Measurements from ENCODE around the gene PNLIP. TPM values are rescaled to one million over a fixed set of nuclear protein-coding genes. Genes with fewer than 3 reads are reported as not detected.

The PNLIP gene
- total RNA-seq, 1 donor from 2014 or later = 3.1 TPM

DNA sequence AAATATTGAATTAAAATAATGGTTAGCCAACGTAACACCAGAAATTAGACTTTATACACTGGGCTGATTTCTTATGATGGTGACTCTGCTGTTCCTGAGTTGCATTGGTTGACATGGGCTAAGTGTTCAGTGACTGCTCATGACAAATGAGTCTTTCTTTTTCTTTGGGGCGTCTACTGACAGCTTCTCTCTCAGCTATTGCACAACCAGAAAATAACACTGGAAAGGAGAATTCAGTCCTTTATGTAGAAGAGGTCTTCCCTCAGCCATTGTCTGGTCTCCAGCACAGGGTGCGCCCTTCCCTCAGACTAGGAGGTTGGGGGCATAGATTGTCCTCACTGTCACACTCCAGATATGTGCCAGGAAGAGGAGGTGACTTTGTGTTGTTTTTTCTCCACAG, 21.6 kb downstream of the PNLIP start:
- ATAC-seq = no peak
- DNase-seq (ENCODE audit: low spot score) = no peak

DNA sequence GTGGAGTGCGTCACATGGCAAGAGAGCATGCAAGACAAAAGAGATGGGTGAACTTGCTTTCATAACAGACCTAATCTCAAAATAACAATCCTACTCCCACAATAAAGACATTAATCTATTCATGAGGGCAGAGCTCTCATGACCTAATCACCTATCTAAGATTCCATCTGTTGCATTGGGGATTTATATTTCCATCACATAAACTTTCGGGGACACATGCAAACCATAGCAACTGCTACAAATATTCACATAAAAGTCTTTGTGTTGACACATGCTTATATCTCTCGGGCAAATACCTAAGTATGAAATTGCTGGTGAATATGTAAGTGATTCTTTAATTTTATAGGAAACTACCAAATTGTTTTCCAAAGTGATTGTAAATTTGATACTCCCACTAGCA, 29.1 kb downstream of the PNLIP start:
- no peak for ATAC-seq
- DNase-seq (ENCODE audit: low spot score) = no peak

DNA sequence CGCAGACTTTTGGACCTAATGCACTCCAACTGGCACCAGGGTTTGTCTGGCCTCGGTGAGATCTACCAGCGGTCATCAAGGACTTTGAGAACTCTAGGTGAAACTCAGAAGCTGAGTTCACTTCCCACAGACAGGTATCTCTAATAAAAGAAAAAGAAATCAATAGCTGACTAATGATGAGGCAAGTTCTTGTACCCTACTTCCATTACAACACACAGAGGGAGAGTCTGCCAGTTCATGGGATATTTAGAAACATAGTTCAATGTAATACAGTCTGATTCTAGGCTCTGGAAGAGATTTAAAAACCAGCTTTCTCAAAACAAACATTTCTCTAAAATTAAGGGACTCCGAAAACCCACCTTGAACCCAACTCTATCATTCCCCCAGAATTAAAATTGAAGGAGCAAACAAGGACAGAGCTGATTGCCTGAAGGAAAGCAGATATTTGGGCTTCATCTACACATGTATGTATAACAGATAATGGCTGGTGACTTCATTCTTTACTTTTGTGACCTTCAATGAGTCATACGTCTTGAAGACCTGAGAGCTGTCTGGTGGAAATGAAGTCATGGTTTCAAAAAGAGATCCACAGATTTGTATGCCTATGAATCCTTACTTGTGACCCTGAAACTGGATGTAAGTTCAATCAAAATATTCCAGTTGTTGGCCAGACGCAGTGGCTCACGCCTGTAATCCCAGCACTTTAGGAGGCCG, 42.3 kb downstream of the PNLIP start:
- DNase-seq (ENCODE audit: low spot score) = no peak
- ATAC-seq = peak; percentile 55

DNA sequence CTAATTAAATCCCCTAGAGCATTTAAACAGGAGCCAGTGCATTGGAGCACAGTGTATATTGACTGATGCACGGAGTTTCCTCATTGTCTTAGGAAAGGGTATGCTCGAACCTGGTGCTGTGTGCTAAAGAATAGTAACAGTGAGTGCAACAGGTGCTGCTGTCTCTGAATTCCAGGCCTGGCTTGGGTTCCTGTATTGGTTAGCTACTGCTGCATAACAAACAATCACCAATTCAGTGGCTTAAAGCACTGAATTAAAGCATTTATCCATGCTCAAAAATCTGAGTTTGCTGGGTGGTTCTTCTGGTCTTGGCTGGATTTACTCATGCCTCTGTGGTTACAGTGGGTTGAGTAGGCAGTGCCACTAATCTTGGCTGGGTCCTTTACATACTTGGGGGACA, 43.3 kb downstream of the PNLIP start:
- DNase-seq (ENCODE audit: low spot score) = no peak
- no peak for ATAC-seq

DNA sequence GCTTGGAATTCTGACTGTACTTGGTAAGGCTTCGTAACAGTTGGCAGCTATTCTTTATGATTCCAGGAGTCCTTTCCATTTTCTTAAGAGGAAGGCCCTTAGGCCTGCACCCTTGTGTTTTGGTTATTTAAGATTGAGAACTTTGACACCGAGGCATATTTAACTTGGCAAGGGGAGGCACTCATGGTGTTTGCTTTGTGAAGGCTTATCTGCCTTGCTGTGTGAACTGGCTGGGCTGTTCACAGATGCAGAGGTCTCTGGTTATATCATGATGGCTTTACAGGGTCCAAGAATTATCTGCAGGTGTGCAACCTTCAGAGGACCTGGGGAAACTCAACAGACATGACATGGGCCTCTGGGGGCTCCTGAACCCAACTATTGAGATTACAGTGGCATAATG, 44.2 kb downstream of the PNLIP start:
- ATAC-seq = peak; percentile 93

DNA sequence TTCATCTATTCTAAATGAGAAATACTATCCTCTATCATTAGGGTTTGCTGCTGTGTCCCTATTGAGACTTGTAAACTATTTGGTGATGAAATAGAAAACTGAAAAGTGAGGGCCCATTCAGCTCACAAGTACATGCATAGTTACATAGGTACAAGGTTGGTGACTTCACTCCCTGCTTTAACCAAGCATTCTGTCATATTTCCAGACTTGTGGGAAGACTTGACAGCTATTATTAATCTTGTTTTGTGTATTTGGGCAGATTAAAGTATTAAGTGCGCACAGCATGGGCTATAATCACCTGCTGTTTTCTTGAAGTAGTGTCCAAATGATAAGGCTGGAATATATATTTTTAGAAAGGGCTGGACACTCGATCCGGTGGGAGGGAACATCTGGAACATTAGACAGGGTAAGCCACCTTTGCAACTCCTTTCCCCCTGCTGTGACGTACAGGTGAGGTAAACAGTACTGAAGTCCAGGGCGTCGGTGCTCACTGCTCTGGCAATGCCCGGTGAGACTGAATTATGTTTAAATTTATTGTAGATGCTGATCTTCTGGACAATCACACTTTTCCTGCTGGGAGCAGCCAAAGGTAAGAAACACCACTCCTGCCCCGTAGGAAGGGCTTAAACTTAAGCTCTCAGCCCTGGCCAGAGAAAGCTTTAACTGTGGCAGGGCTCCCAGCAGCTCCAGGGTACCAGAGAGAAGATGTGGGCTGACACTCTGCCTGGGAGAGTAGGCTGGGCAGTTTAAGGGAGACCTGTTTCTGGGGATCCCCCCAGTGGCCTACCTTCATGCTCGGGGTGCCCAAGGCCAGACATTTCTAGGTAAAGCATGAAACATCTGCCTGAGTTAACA, 45.1 kb downstream of the PNLIP start, which contains the start of gene PNLIPRP1:
Gene PNLIPRP1 (plus strand): TSS at position 370 of the 855 bp plus-strand sequence. CDS start 171 bp downstream, at position 541.
- ATAC-seq (no peak), DNase-seq (ENCODE audit: low spot score) (no peak)

More for the DNA sequence above, 44.2 kb downstream of the PNLIP start:
- DNase-seq (ENCODE audit: low spot score) = peak; percentile 51

DNA sequence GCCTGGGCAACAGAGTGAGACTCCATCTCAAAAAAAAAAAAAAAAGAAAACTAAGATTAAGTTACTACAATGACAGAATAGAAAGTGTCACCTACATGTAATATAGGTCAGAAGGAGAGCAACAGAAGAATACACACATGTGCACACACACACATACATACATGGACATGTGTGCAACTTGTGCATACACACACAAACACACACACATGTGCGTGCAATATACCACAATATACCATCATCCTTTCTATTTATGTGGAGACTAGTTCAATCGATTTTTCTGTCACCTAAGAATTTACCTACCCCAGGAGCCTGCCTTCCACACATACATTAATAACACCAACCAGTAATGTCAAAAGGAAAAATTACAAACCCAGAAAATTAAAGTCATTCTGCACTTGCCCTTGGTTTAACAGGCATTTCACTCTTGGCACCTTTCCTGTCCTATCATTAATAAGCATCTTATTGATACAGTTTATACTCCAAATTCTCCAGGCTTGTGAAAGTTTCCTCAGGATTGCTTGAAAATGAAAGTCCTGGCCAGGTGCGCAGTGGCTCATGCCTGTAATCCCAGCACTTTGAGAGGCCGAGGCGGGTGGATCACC, 47.5 kb downstream of the PNLIP start:
- DNase-seq (ENCODE audit: low spot score) = no peak

DNA sequence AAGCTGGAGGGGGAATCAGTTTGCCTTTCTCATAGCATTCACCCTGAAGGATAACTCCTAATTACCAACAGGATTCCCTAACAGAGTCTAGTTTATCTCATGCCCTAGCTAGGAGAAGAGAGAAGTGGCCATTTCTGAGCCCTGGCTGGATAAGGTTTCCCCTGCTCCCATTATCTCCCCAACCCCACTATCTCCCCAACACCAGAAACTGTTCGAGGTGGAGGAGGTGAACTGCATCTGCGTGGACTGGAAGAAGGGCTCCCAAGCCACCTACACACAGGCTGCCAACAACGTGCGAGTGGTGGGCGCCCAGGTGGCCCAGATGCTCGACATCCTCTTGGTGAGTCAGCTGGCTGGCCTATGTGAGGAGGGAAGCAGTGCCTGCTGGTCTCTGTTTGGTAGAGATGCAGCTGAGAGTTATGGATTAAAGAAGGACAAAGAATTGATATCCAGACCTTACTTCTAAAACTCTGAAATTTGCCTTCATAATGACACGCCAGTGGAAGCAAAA, 48.8 kb downstream of the PNLIP start:
- DNase-seq (ENCODE audit: low spot score) (no peak), ATAC-seq (no peak)

More for the DNA sequence above, 47.5 kb downstream of the PNLIP start:
- ATAC-seq = no peak

DNA sequence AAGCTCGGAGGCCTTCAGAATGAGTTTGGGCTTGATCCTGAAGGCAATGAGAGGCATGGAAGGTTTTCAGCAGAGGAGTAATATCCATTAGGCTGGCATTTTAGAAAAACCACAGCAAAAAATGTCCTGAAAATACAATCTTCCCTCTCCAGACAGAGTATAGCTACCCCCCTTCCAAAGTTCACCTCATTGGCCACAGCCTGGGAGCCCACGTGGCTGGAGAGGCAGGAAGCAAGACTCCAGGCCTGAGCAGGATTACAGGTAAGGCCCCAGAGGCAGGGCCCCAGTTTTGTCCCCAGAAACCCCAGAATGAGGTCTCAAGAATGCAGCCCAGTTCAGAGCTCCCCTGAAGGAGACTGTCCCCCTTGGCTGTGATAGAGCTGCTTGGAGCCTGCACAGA, 50.3 kb downstream of the PNLIP start:
- ATAC-seq = no peak

DNA sequence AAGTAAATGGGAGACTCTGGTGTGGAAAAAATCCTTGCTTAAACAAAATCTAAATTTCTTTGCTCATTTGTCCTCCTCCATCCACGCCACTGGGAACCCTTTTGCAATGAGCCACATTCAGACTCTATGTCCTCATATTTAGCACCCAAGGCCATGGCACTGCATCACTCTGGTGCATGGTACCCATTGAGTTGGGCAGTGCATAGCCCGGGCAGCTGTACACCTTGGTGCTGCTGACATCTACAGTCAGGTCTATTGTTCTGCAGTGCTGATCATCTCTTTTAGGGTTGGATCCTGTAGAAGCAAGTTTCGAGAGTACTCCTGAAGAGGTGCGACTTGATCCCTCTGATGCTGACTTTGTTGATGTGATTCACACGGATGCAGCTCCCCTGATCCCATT, 51.8 kb downstream of the PNLIP start:
- DNase-seq (ENCODE audit: low spot score) (no peak), ATAC-seq (peak; percentile 56)

More for the DNA sequence above, 50.3 kb downstream of the PNLIP start:
- no peak for DNase-seq (ENCODE audit: low spot score)

DNA sequence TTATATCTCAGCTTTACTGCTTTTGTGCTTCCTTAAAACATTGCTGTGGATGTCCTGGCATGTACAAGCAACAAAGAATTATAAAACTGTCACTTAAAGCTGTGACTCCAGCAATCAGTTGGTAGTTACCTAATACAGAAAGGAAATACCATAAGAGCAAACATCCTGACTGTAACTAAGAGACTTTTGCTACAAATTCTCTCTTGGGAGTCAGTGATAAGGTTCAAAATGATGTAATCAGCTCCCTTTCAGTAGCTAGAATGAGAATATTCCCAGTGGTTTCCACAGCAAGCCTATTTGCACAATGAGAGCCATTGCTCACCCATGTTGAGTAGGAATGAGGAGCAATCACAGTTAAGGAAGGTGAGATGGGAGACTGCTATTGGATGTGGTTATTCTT, 52.6 kb downstream of the PNLIP start:
- no peak for ATAC-seq
- DNase-seq (ENCODE audit: low spot score) = no peak

DNA sequence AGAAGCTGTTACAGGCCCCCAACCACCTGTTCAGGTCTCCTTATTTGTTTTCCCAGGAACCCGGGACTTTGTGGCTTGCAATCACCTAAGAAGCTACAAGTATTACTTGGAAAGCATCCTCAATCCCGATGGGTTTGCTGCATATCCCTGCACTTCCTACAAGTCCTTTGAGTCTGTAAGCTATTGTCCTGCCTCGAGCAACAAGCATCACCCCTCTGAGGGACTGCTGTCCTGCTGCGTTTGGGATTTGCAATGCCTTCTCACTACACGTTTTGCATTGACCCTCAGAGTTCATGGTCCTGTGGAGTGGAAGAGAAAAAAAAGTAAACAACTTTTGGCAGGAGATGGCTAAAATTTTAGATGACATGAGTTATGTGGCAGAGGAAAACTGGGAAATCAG, 54.3 kb downstream of the PNLIP start:
- no peak for DNase-seq (ENCODE audit: low spot score)
- ATAC-seq = no peak

DNA sequence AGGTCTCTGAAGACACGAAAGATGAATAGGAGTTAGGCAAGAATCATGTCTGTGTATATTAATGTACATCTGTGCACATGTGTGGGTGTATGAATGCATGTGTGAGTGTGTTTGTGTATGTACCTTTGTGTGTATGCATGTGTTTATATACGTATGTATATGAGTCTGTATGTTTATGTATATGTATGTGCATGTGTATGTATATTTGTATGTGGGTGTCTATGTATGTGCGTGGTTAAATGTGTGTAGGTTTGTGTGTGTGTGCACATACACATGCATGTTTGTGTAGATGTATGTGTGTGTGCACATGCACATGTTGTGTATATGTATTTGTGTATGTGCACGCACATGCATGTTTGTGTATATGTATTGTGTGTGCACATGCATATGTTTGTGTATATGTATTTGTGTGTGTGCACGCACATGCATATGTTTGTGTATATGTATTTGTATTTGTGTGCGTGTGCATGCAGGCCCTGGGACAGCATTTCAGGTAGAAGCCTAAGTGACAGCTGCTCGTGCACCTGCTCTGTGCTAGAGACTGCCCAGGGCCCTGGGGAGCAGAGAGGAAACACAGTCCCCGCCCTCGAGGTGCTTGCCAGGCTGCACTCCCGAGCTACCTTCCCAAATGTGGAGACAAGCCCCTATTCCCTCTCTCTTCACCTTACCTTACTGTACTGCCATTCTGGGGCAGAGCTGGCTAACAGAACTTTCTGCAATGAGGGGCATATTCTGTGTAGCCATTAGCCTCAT, 57.1 kb downstream of the PNLIP start:
- ATAC-seq = no peak
- DNase-seq (ENCODE audit: low spot score) = no peak

DNA sequence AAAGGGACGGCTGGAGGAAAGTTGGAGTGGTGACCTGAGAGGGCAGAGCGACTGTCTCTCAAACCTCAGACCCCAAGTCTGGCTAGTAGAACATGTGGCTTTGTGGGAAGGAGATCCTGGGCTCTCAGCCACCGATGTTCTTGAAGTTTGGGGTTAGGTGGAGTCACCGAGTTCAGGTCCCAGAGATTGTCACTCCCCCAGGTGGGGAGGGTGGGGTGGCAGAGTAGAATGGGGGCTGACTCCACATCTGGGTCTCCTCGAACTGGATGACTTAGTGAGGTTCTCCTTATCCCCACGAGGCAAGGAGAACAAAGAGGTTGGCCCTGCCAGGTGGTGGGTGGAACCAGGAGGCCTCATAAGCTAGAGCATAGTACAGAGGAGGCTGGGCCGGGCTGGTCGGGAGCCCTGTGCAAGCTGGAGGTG, 60.3 kb downstream of the PNLIP start:
- ATAC-seq (no peak), DNase-seq (ENCODE audit: low spot score) (no peak)

DNA sequence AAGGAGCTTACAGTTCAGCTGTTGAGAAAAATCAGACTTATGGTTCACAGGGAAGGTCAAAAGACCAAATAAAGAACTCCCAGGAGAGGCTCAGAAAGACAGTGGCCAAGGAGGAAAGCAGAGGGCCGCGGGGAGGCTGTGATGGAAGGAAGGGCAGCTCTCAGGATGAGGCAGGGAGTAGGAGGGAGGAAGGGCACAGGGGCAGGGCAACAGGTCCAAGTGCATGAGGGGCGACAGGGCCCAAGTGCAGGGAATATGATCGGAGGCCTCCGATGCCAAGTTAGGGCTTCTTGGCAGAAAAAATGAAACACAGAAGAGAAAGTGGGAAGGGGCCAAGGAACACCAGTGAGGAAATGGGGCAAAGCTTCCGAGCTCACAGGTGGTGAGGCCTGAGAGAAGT, 61.6 kb downstream of the PNLIP start:
- DNase-seq (ENCODE audit: low spot score) (no peak), ATAC-seq (no peak)

DNA sequence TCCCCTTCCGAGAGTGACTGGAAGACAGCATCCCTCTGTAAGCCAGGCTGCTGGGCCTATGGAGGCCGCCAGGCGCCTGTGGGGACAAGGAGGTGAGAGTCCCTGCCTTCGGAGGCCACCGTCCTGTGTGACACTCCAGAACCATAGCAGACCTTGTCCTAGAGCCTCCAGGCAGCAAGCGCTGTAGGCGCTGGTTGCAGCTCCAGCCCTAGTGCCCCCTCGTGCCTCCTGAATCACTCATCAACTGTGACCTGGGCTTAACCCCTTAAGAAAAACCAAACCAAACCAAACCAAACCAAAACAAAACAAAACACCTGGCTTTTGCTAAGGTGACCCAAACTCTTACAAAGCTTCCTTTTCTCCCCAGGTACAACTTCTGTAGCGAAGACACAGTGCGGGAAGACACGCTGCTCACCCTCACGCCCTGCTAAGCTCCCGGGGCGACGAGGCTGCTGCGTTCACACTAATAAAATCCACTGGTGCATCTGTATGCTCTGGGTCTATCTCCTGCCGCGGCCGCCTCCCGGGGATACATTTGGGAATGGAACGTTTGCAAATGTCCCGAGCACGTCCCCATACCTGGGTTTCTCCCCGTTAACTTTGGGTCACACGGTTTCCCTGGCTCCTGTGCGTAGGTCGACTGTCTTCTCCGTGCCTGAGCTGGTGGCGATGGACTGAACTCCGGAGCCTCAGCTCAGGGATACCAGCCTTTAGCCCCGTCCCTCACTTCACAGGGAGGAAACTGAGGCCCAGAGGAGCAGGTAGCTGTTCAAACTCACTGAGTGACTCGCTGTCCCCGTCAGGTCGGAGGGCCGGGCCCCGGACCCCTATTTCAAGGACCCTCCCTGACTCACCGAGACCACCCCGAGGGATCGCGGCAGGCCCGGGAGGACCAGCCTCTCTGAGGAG, 63.2 kb downstream of the PNLIP start:
- no peak for DNase-seq (ENCODE audit: low spot score)

DNA sequence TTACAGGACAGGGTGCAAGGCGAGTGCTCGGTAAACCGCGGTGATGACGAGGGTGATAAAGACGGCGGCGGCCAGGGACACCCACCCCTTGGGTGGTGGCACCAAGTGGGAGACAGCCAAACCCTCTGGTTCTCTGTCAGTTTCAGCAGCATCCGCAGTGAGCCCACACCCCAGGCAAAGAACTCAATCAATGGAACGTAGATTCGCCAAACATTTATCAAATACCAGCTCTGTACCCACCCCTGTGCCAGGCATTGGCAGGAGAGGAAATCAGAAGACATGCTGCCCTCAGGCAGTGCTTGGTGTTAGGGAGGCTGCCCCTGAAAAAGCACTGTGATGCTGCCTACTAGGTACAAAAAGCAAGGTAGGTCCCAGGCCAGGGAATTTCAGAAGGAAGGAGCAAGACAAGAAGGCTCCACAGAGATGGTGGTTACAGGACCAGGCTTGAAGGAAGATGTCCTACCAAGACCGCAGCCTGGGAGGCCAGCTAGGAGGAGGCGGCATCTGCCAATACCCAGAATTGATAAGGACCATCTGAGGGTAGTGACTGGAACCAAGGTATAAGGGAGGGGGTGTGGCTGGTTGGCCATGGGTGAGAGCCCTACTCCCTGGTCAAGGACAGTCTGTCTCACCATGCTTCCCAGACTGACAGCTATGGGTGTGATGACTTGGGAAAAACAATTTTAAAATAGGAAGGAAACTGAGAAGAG, 64.9 kb downstream of the PNLIP start:
- DNase-seq (ENCODE audit: low spot score) = no peak
- ATAC-seq = no peak

More for the DNA sequence above, 63.2 kb downstream of the PNLIP start:
- ATAC-seq = no peak

DNA sequence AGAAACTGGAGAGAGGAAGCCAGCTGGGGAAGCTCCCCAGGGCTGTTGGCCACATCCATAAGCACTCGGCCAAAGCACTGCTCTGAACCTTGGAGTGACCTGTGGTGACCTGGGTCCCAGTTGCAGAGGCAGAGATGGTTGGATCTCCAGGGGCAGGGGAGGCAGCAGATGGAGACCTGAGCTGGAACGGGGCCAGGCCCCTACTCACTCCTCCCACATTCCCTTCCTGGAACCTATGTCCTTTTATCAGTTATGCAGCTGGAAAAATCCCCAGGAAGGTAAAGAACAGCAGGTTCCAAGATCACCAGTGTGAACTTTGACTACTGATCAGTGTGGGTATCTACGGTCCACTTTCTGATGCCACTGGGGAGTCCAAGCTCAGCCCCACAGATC, 65.4 kb downstream of the PNLIP start:
- ATAC-seq = no peak
- no peak for DNase-seq (ENCODE audit: low spot score)

Data from left lobe of liver (tissue), 2 donors.